Tibial artery (tissue), 4 donors: ENCODE measurements around the gene NHLRC3.

ENCODE experiments used
- DNase-seq, 2 donors: peaks; one replicate each; pipeline ENCODE4 v3.0.0-alpha.2; 2019
- H3K27ac ChIP-seq, 2 donors: fragments of 200-600 bp; sonication (generic) in 1 of 2; 1 replicate in 1 of 2; 2 replicates in 1 of 2; pipeline ENCODE4 v1.5.1; 2018 to 2019; ENCODE audit warnings: mild to moderate bottlenecking in 1 of 2
- H3K27me3 ChIP-seq, 2 donors: fragments of 200-600 bp; sonication (generic) in 1 of 2; one replicate each; pipeline versions ENCODE4 v1.5.1 to v1.6.0; 2016 to 2019
- H3K36me3 ChIP-seq, 3 donors: fragments of 200-600 bp; sonication (generic) in 2 of 3; one replicate each; pipeline ENCODE4 v1.5.1; 2016 to 2019; ENCODE audit warnings: mild to moderate bottlenecking in 2 of 3
- H3K4me1 ChIP-seq, 4 donors: fragments of 200-600 bp; sonication (generic) in 2 of 4; 1 replicate in 3 of 4; 2 replicates in 1 of 4; pipeline ENCODE4 v1.5.1; 2016 to 2019
- H3K4me3 ChIP-seq, 2 donors: fragments of 200-600 bp; sonication (generic) in 1 of 2; 1 replicate in 1 of 2; 2 replicates in 1 of 2; pipeline ENCODE4 v1.5.1; 2018 to 2019; ENCODE audit warnings: mild to moderate bottlenecking in 2 of 2
- H3K9me3 ChIP-seq, 3 donors: fragments of 200-600 bp; sonication (generic) in 1 of 3; one replicate each; pipeline ENCODE4 v1.5.1; 2016 to 2019
- intact Hi-C: fragments of 100-400 bp; cut with DNase I; formaldehyde crosslinking; loops from one replicate; pipeline ENCODE4 v1.15.0; 2023; ENCODE audit warnings: low total_unique reads
- TF ChIP-seq, protein P1 (sequence below), 2 experiments: fragments of 200-600 bp in 1 of 2; fragments of 450-650 bp in 1 of 2; IDR thresholded peaks; one replicate each; pipeline ENCODE4 v1.5.1; 2017 to 2019; ENCODE audit warnings: antibody characterized with exemption in 2 of 2, mild to moderate bottlenecking in 1 of 2, moderate library complexity in 1 of 2

The NHLRC3 gene

DNA sequence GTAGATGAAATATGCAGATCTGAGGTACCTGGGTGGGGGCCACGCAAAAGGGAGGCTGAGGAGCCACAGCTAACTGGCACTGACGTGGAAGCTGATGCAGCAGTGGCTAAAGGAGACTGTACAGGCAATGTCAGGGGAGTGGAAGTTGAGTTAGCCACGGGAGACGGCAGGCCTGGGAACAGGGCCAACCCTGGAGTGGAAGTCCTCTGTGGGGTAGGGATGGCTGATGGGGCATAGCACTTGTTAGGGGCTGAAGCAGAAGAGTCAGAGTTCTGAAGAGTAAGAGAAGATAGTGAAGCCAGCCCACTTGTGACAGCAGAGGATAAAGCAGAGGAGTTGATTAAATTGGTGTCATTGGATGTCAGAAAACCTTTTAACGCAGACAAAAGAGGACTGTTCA is 24.8 kb upstream of the NHLRC3 start:
- TF ChIP-seq, protein P1, sequence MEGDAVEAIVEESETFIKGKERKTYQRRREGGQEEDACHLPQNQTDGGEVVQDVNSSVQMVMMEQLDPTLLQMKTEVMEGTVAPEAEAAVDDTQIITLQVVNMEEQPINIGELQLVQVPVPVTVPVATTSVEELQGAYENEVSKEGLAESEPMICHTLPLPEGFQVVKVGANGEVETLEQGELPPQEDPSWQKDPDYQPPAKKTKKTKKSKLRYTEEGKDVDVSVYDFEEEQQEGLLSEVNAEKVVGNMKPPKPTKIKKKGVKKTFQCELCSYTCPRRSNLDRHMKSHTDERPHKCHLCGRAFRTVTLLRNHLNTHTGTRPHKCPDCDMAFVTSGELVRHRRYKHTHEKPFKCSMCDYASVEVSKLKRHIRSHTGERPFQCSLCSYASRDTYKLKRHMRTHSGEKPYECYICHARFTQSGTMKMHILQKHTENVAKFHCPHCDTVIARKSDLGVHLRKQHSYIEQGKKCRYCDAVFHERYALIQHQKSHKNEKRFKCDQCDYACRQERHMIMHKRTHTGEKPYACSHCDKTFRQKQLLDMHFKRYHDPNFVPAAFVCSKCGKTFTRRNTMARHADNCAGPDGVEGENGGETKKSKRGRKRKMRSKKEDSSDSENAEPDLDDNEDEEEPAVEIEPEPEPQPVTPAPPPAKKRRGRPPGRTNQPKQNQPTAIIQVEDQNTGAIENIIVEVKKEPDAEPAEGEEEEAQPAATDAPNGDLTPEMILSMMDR (IDR thresholded peaks at IDR 0.05), result no peak
- intact Hi-C loops, result no loop called here
- Histone ChIP-seq H3K9me3 (no peaks in the 10 kb centered on the region), H3K36me3 (peaks cover 64 to 73% (median 66%) of the 10 kb centered on the region in 3 donors), H3K27ac (no peak overlapping the region), H3K4me3 (no peak overlapping the region), H3K4me1 (no peaks in the 10 kb centered on the region), H3K27me3 (no peaks in the 10 kb centered on the region)
- DNase-seq, result no peak

DNA sequence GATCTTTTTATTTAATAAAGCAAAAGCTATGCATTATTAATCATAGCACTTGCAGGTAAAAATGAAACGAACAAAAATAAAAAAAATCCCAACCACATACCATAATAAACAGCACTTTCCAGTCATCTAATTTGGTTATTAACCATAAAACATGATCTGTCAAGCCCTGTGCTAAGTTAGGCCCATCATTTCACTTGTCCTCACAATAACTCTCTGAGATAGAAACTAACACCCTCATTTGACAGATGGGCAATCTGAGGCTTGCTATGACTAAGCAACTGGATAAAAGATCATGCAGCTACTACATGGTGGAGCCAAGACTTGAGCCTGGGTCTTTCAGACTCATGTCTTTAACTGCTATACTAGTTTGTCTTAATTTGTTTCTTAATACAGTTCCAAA is 22.2 kb upstream of the NHLRC3 start:
- intact Hi-C loops, result loop anchor here (5.0 kb wide), 1 partner anchor 1989 kb away; no protein-coding TSS in a partner anchor
- H3K36me3 ChIP-seq, result peaks cover 55 to 61% (median 60%) of the 10 kb centered on the region in 3 donors
- DNase-seq, result no peak
- no peak overlapping the region for H3K27ac ChIP-seq
- H3K27me3 ChIP-seq, result no peaks in the 10 kb centered on the region
- H3K9me3 ChIP-seq, result no peaks in the 10 kb centered on the region
- TF ChIP-seq, protein P1 (IDR thresholded peaks at IDR 0.05), result no peak
- no peaks in the 10 kb centered on the region for H3K4me1 ChIP-seq
- H3K4me3 ChIP-seq, result no peak overlapping the region

DNA sequence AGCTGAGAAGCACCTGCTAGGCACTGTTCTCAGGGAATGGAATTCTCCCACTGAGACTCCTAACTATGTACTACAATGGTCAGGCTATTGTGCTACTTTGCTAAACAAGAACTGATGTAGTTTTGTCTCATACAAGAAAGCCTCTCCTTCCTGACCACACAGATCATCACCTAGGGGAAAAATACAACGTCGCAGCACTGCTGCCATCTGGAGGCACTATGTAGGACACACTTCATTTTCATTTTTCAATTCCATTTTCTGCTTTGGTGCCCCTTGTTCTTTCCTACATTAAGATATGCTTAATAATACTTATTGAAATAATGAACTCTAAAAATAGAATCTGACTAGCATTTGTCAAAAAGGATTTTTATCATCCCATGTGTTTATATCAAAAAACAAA is 21.5 kb upstream of the NHLRC3 start:
- no peak for DNase-seq
- intact Hi-C loops, result loop anchor here (5.0 kb wide), 1 partner anchor 1989 kb away; no protein-coding TSS in a partner anchor
- Histone ChIP-seq H3K27ac (no peak overlapping the region), H3K9me3 (no peaks in the 10 kb centered on the region), H3K36me3 (peaks cover 55 to 60% (median 60%) of the 10 kb centered on the region in 3 donors), H3K27me3 (no peaks in the 10 kb centered on the region), H3K4me1 (no peaks in the 10 kb centered on the region), H3K4me3 (no peak overlapping the region)
- TF ChIP-seq, protein P1 (IDR thresholded peaks at IDR 0.05), result no peak

DNA sequence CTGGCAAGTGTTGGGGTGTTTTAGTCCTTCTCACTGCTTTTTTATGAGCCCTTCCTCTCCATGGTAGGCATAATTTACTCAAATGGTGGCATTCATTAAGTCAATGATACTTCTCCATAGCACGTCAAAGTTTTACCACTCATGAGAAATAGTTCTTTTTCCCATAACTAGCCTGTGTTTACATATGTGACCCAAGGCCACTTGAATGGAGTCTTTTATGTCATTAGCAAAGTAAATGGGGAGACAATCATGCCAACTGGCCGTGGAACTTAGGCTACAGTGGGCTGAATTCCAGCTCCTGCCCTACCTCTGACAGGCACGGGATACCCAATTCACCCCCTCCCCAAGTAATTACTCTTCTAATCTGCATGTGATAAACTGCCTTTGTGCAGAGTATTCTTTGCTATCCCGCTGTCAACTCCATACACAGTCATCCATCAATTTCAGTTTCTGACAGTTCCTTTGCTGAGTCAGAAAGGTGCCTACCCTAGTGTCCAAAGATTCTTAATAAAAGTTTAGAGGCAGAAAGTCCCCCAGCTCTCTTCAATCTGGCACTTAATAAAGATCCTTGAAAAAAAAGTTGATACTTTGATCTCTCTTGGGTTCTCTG is 17.3 kb upstream of the NHLRC3 start:
- H3K27me3 ChIP-seq, result no peaks in the 10 kb centered on the region
- no peak overlapping the region for H3K27ac ChIP-seq
- no peak for DNase-seq
- intact Hi-C loops, result no loop called here
- no peaks in the 10 kb centered on the region for H3K9me3 ChIP-seq
- no peaks in the 10 kb centered on the region for H3K4me1 ChIP-seq
- no peak overlapping the region for H3K4me3 ChIP-seq
- TF ChIP-seq, protein P1 (IDR thresholded peaks at IDR 0.05), result no peak
- peaks cover 50 to 58% (median 55%) of the 10 kb centered on the region in 3 donors for H3K36me3 ChIP-seq

DNA sequence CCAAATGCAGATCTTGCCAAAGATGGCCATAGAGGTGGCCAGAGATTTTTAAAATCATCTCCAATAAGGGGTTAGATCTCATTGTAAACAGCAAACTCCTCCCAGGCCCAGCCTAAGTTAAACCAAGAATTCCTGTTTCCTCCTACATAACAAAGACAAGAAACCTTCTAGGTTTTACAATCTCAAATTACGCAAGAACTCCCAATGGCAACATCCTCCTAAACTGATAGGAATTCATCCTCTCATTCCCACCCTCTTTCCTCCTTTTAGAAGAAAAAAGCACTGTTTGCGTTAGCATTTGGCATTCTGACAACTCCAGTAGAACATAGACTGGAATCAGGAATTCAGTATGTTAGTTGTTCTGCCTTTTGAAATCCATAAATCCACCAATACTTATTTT is 14.9 kb upstream of the NHLRC3 start:
- intact Hi-C loops, result no loop called here
- no peak overlapping the region for H3K27ac ChIP-seq

More for the DNA sequence above, 14.9 kb upstream of the NHLRC3 start:
- H3K4me3 ChIP-seq, result no peak overlapping the region
- no peaks in the 10 kb centered on the region for H3K4me1 ChIP-seq
- H3K9me3 ChIP-seq, result no peaks in the 10 kb centered on the region
- no peak for DNase-seq
- TF ChIP-seq, protein P1 (IDR thresholded peaks at IDR 0.05), result no peak
- H3K36me3 ChIP-seq, result peaks cover 51 to 75% (median 59%) of the 10 kb centered on the region in 3 donors
- H3K27me3 ChIP-seq, result no peaks in the 10 kb centered on the region
